ENCODE results near the gene CLSTN2.

GRCh38 chr3:139934613-139935015 lies 371 bp upstream of the CLSTN2 start:
- no peak for TF ChIP-seq HNF4G (IDR thresholded peaks at IDR 0.05; ENCODE audit: borderline replicate concordance, low read depth, low read length)
- TF ChIP-seq HNF4G (CRISPR knock-in tag; IDR thresholded peaks at IDR 0.05; ENCODE audit: borderline replicate concordance, low read depth) = no peak
- TF ChIP-seq CTCF (CRISPR knock-in tag; IDR thresholded peaks at IDR 0.05) = peak; percentile 46
- TF ChIP-seq HDAC2 (CRISPR knock-in tag; IDR thresholded peaks at IDR 0.05) = no peak
- no peak for TF ChIP-seq ZKSCAN5 (CRISPR knock-in tag; IDR thresholded peaks at IDR 0.05)
- no peak for TF ChIP-seq ZNF512 (CRISPR knock-in tag; IDR thresholded peaks at IDR 0.05)
- no peak for TF ChIP-seq POLR2A (IDR thresholded peaks at IDR 0.05; ENCODE audit: insufficient read depth in 1 of 2, low read depth in 2 of 2, low read length in 2 of 2)
- no peak for TF ChIP-seq POLR2AphosphoS5 (IDR thresholded peaks at IDR 0.05; ENCODE audit: low read depth, low read length)
- no peak for TF ChIP-seq ETV6 (CRISPR knock-in tag; conservative IDR thresholded peaks at IDR 0.05)
- TF ChIP-seq RXRA (CRISPR knock-in tag; IDR thresholded peaks at IDR 0.05) = no peak
- TF ChIP-seq ISL2 (CRISPR knock-in tag; IDR thresholded peaks at IDR 0.05) = no peak
- TF ChIP-seq KLF13 (CRISPR knock-in tag; IDR thresholded peaks at IDR 0.05) = no peak
- TF ChIP-seq KDM4B (CRISPR knock-in tag; IDR thresholded peaks at IDR 0.05) = no peak
